WTC11 (cell line): ENCODE measurements around the gene TAF11L14.

Source experiments
- ATF2 ChIP-seq: sonication (generic); formaldehyde crosslinking; IDR thresholded peaks from 2 replicates; pipeline ENCODE4 v1.8.1; 2022; ENCODE audit warnings: low read depth, missing genetic modification reagents, borderline replicate concordance
- E2F5 ChIP-seq: sonication (generic); formaldehyde crosslinking; IDR thresholded peaks from 2 replicates; pipeline ENCODE4 v1.8.1; 2022; ENCODE audit warnings: mild to moderate bottlenecking, moderate library complexity, missing genetic modification reagents
- NFYB ChIP-seq: sonication (generic); formaldehyde crosslinking; conservative IDR thresholded peaks from 2 replicates; pipeline ENCODE4 v1.8.0; 2022; ENCODE audit warnings: low read depth, missing genetic modification reagents
- NR3C1 ChIP-seq: sonication (generic); formaldehyde crosslinking; conservative IDR thresholded peaks from 2 replicates; pipeline ENCODE4 v1.8.1; 2023; ENCODE audit warnings: low read depth, mild to moderate bottlenecking, missing genetic modification reagents
- SP1 ChIP-seq: sonication (generic); formaldehyde crosslinking; conservative IDR thresholded peaks from 2 replicates; pipeline ENCODE4 v1.8.1; 2022; ENCODE audit warnings: missing genetic modification reagents
- ZNF232 ChIP-seq: sonication (generic); formaldehyde crosslinking; IDR thresholded peaks from 2 replicates; pipeline ENCODE4 v1.8.0; 2022; ENCODE audit warnings: mild to moderate bottlenecking, missing genetic modification reagents
- TF ChIP-seq, protein P1 (sequence below): fragments of 200-600 bp; IDR thresholded peaks from 2 replicates; pipeline ENCODE4 v1.8.0; 2022; ENCODE audit warnings: antibody characterized with exemption

DNA sequence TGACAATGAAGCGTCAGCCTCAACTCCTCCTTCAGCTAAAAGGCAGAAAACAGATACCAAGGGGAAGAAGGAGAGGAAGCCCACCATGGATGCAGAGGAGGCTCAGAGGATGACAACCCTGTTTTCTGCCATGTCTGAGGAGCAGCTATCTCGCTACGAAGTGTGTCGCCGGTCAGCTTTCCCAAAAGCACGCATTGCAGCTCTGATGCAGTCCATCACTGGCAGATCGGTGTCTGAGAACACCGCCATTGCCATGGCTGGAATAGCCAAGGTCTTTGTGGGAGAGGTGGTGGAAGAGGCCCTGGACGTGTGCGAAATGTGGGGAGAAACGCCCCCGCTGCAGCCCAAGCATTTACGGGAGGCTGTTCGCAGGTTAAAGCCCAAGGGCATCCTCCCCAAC lies 29.3 kb upstream of the TAF11L14 start:
- TF ChIP-seq ZNF232 (CRISPR knock-in tag) = no peak
- no peak for TF ChIP-seq ATF2
- TF ChIP-seq, protein P1, sequence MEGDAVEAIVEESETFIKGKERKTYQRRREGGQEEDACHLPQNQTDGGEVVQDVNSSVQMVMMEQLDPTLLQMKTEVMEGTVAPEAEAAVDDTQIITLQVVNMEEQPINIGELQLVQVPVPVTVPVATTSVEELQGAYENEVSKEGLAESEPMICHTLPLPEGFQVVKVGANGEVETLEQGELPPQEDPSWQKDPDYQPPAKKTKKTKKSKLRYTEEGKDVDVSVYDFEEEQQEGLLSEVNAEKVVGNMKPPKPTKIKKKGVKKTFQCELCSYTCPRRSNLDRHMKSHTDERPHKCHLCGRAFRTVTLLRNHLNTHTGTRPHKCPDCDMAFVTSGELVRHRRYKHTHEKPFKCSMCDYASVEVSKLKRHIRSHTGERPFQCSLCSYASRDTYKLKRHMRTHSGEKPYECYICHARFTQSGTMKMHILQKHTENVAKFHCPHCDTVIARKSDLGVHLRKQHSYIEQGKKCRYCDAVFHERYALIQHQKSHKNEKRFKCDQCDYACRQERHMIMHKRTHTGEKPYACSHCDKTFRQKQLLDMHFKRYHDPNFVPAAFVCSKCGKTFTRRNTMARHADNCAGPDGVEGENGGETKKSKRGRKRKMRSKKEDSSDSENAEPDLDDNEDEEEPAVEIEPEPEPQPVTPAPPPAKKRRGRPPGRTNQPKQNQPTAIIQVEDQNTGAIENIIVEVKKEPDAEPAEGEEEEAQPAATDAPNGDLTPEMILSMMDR = no peak
- no peak for TF ChIP-seq NFYB
- TF ChIP-seq E2F5 = no peak
- no peak for TF ChIP-seq NR3C1
- no peak for TF ChIP-seq SP1 (CRISPR knock-in tag)
